Dermis lymphatic vessel endothelial cell (primary cell): ENCODE results near the gene NPR2. TPM values are rescaled to one million over a fixed set of nuclear protein-coding genes. Genes with fewer than 3 reads are reported as not detected.

ENCODE experiments used
- total RNA-seq: library from RNA; depleted of rRNA; stranded (reverse); fragments of >200 nt; gene quantifications from 2 replicates; pipeline ENCODE4 v1.2.1, GENCODE V29; 2014

NPR2 gene
- total RNA-seq = 0.43 and 0.98 TPM in 2 replicates

DNA sequence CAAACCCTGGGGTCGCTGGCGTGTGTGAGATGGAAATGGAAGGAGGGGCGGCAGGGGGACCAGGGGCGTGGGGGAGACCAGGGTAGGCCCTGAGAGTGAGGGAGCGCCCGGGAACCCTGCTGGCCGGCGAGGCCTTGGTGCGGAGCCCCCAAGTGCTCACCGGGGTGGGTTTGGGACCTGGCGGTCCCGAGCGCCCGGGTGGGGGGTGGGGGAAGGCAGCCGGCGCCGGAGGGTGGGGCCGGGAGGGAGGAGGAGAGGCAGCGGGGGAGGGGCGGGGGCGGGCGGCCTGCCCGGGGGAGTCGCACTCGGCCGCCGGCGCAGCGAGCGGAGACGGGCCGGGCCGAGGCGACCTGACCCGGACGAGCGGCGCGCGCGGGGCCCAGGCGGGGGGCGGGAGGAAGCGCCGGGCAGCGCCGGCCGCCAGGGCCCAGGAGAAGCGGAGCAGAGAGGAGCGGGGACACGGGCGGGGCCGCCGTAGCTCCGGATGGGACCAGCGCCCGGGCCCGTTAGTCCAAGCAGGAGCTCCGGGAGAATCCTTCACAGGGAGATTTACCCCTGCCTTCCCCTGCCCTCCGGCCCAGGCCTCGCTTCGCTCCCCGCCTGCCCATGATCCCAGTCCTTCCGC is at the start of gene NPR2:
NPR2 (plus strand) TSS at position 295 of the 625 bp plus-strand sequence. CDS start 818 bp downstream, outside the sequence.

GRCh38 chr9:35748858-35749514 is 42.4 kb upstream of the NPR2 start, which contains the start of the genes GBA2 and RGP1:
Gene GBA2, minus strand, starts transcription at chr9:35749228. Its CDS starts 524 bp downstream, at chr9:35748704.
Gene RGP1, plus strand, starts transcription at chr9:35749287. Its CDS starts 469 bp downstream, at chr9:35749756.

GRCh38 chr9:35754264-35754663 is 37.1 kb upstream of the NPR2 start, which contains the start of gene MSMP:
Gene MSMP, minus strand, starts transcription at chr9:35754276. Its CDS starts 147 bp downstream, at chr9:35754129.

GRCh38 chr9:35812025-35812602 is 20.7 kb downstream of the NPR2 start, which contains the start of gene SPAG8:
Gene SPAG8, minus strand, starts transcription at chr9:35812262. Its CDS starts 115 bp downstream, at chr9:35812147.

DNA sequence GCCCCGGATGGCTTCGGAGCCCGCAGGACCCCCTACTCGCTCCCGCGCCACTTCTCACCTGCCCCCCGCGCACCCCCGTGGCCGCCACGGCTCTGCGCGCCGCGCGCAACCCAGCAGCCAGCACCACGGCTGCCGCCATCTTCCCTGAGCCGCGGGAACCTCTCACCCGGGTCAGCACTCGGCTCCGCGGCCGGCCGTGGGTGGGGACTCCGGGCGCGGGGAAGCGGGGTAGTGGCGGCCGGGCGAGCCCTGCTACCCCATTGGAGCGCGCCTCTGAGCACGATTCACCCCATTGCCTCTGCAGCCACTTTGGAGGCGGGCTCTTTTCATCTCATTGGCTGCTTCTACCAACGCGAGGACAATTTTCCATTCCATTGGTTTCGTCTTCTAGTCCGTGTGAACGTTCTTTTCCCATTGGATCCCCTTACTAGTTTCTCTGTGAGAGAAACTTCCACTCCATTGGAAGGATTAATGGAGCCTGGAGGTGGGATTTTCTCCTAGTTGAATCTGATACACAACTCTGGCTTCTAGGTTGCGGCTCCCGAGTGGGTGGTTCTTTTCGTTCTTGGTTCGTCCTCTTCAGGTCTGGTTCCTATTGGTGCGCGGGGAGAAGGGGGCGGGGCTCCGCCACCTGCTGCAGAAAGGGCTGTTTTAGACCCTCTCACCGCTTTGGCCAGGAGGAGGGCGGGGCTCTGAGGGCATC is 23.6 kb downstream of the NPR2 start, which contains the start of gene HINT2:
HINT2 (minus strand) TSS at position 202 of the 703 bp plus-strand sequence; CDS start at position 139, 63 bp downstream.

DNA sequence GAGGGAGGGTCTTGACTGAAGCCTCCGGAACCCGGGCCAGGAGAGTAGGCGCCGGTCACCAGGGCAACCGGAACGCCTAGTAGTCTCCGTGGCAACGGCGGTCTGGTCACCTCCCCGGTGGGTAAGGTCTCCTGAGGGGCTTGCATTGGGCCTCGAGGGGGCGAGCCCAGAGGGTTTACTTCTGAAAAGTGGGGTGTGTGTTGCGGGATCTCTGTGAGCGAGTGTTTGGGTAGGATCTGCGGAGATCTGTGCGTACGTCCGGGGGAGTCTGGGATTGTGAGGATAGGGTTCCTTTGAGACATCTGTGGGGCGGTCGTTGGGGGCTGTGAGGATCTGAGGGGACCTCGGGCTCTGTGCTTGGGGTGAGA is 37.3 kb downstream of the NPR2 start, which contains the start of gene FAM221B:
FAM221B (minus strand) TSS at position 17 of the 368 bp plus-strand sequence. CDS start 2,571 bp downstream, outside the sequence.

GRCh38 chr9:35829084-35829763 is 37.8 kb downstream of the NPR2 start, which contains the start of gene TMEM8B:
Gene TMEM8B, plus strand, starts transcription at chr9:35829228. Its CDS starts 220 bp downstream, at chr9:35829448.

Other genes starting within 250 kb of the NPR2 start
- 4.6 and 5.7 TPM in 2 replicates for gene TESK1, start 186.3 kb upstream of the NPR2 start, total RNA-seq
- 0.09 and 0.11 TPM in 2 replicates for gene CD72, start 173.2 kb upstream of the NPR2 start, total RNA-seq
- gene SIT1, start 140.7 kb upstream of the NPR2 start, total RNA-seq = not detected in 2 replicates
- gene RMRP, start 133.6 kb upstream of the NPR2 start, total RNA-seq = 120,014 and 177,404 TPM in 2 replicates
- gene CCDC107, start 133.3 kb upstream of the NPR2 start, total RNA-seq = 11.4 and 15.2 TPM in 2 replicates
- gene ARHGEF39, start 126.4 kb upstream of the NPR2 start, total RNA-seq = 0.17 and 0.33 TPM in 2 replicates
- 0.09 TPM in 1 of 2 replicates, not detected in the other for gene CA9, start 117.7 kb upstream of the NPR2 start, total RNA-seq
- 5.7 and 12.2 TPM in 2 replicates for gene TPM2, start 101.7 kb upstream of the NPR2 start, total RNA-seq
- 252 and 274 TPM in 2 replicates for gene TLN1, start 59.4 kb upstream of the NPR2 start, total RNA-seq
- gene CREB3, start 58.9 kb upstream of the NPR2 start, total RNA-seq = 33.7 and 42.5 TPM in 2 replicates
- 41.3 and 66.4 TPM in 2 replicates for gene GBA2, start 42.4 kb upstream of the NPR2 start, total RNA-seq
- gene RGP1, start 42.3 kb upstream of the NPR2 start, total RNA-seq = 9.5 and 13.0 TPM in 2 replicates
- 39.4 and 57.2 TPM in 2 replicates for gene MSMP, start 37.3 kb upstream of the NPR2 start, total RNA-seq
- gene SPAG8, start 20.7 kb downstream of the NPR2 start, total RNA-seq = not detected in 2 replicates
- 4.6 and 5.7 TPM in 2 replicates for gene HINT2, start 23.5 kb downstream of the NPR2 start, total RNA-seq
- not detected in 2 replicates for gene FAM221B, start 37.1 kb downstream of the NPR2 start, total RNA-seq
- 0.11 and 0.17 TPM in 2 replicates for gene TMEM8B, start 37.6 kb downstream of the NPR2 start, total RNA-seq
- gene OR13J1, start 78.8 kb downstream of the NPR2 start, total RNA-seq = not detected in 2 replicates
- gene HRCT1, start 114.6 kb downstream of the NPR2 start, total RNA-seq = 0.43 and 0.98 TPM in 2 replicates
- gene SPAAR, start 117.9 kb downstream of the NPR2 start, total RNA-seq = 1.0 and 1.4 TPM in 2 replicates
- not detected in 2 replicates for gene OR2S2, start 166.6 kb downstream of the NPR2 start, total RNA-seq
- 29.6 and 29.9 TPM in 2 replicates for gene RECK, start 245.3 kb downstream of the NPR2 start, total RNA-seq